GM19452 (cell line): ENCODE measurements around the gene KCNQ1OT1.

ENCODE experiments used
- ATAC-seq: cut with Tn5 transposase; IDR thresholded peaks from one replicate; pipeline ENCODE4 v1.9.1; 2021; ENCODE audit not compliant: unreplicated experiment

Gene KCNQ1OT1

DNA sequence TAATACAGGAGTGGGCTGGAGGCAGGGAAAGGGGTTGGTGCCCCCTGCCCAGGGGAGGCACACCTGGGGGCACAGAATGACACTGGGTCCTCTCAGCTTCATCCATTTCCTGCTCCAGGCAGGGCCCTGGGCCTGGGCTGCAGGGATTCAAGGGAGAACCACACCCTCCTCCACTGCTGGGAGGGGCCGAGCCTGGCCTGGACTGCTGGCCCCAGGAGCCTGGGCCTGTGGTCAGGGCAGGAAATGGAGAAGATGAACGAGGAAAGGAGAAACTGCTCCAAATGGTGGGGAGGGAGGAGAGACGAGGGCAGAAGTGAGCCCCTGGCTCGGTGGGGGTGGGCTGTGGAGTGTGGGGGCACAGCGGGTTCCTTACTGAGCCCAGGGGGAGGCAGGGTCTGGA, 38.1 kb upstream of the KCNQ1OT1 start:
- ATAC-seq = no peak

DNA sequence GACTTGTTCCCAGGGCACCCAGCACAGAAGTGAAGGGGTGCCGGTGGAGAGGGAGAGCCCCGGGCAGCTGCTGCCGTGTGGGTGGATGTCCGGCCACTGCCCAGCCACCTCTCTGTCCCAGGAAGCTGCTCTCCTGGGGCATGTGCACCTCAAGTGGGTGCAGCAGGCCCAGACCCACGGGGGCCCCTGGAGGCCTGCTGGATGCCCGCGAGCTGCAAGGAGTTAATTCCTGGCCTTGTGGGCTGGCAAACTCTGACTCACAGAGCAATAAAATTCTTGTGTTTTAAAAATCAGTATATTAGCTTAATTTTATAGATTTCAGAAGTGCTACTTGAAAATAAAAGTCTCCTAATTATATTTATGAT, 37.4 kb upstream of the KCNQ1OT1 start:
- no peak for ATAC-seq

DNA sequence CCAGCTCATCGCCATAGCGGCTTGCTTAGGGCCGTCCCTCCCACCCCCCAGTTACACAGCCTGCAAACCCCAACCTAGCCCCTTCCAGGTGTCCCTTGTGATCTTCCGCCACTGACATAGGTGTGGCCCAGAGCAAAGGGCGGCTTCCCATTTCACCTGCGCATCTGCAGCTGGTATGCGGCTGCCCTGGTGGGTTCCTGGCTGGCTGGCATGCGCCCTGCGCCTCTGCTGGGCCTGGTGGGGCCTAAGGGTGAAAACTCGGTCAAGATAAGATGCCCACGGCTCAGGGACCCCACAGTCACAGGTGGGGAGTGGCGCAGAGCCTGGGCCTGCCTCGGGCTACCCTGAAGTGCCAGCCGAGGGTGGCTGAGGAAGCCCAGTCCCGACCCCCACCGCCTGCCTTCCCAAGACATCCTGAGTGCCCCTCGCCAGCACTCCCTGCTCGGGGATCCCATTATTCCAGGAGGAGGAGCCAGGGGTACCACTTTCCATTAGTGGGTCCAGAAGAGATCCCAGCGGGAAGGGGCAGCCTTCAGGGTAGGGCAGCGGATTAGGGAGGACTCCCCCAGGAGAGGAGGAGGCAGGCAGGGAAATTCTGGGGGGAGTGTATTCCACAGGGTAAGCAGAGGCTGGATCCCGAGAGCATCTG, 36.9 kb upstream of the KCNQ1OT1 start:
- ATAC-seq = no peak

DNA sequence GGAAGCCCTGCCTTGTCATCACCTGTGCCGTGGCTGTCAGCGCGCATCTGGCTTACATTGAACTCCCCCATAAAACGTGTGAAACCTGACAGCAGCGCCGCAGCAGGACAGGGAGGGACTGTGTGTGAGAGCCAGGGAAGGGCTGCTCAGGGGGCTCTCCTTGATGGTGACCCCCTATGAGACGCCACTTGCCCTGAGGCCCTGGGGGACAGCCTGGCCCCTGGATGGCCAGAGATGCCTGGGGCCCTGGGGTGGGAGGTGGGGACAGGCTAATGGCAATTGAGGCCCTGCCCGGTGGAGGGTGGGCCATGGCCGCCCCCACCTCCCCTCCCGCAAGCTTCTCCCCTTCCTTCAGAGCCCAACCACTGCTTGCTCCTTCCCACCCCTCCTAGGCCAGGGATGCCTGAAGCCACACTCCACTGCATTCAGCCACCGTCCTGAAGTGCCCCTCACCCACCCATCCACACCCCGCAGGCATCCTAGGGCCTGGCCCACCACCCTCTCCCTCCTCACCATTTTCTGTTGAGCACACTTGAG, 35.3 kb upstream of the KCNQ1OT1 start:
- no peak for ATAC-seq

DNA sequence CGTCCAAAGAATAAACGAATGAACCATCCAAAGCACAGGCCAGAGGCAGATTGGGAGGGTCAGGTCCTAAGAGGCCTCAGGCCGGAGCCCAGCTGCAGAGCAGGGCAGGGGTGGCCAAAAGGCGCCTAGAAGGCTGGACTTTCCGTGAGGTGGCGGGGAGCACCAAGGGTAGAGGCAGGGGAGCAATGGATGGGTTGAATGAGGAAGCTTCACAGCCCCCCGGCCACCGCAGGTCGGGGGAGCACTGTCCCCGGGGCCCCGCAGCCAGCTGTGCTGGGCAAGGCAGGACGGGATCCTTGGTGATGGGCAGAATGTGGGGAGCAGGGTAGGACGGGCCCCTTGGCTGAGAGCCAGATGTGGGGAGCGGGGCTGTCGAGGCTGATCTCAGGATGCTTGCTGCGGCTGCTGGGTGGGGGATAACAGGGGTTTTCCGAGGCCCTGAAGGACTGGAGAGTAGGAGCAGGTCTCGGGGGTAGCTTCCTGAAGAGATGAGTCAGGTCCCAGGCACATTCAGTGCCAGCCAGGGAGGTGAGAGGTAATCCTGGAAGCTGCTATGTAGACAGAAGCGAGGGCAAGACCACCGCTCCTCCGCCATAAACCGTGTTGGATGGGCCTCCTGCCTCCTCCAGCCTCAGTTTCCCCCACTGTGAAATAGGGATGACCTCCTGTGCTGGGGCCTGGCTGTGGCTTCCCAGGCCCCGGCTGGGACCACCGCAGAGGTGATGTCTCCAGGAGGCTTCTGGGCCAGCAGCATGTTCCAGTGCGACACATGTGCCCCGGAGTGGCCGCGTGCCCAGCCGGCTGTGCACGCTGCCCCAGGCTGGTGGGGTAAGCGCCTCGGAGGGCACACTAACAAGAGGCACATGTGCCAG, 34.6 kb upstream of the KCNQ1OT1 start:
- ATAC-seq = no peak

DNA sequence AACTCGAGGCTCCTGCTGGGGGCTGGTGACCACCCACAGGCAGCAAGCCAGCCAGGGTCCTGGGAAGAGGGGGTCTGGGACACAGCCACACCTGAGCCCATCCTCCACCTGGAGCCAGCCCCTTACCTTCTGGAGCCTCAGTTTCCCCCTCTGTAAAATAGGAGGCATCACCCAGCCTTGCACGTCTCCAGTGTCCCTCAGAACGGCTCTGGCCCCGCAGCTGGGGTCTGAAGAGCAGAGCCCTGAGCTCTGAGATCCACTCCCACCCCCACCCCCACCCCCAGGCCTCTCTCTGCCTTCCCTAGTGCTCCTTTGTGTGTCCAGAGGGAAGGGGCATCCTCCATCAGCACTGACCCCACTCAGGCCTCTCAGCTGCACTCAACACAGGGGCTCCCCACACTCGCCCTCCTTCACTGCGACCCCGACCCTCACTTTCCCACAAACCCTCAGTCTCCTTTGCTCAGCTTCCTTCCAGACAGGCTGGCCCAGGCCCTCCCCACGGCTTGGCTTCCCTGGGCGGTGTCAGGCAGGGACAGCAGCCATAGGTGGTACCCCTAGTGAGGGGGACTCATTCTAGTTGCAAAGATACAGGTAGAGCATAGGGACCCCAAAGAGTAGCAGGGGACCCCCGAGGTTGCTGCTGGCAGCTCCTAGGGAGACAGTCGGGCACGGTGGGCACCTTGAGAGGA, 33.3 kb upstream of the KCNQ1OT1 start:
- no peak for ATAC-seq

DNA sequence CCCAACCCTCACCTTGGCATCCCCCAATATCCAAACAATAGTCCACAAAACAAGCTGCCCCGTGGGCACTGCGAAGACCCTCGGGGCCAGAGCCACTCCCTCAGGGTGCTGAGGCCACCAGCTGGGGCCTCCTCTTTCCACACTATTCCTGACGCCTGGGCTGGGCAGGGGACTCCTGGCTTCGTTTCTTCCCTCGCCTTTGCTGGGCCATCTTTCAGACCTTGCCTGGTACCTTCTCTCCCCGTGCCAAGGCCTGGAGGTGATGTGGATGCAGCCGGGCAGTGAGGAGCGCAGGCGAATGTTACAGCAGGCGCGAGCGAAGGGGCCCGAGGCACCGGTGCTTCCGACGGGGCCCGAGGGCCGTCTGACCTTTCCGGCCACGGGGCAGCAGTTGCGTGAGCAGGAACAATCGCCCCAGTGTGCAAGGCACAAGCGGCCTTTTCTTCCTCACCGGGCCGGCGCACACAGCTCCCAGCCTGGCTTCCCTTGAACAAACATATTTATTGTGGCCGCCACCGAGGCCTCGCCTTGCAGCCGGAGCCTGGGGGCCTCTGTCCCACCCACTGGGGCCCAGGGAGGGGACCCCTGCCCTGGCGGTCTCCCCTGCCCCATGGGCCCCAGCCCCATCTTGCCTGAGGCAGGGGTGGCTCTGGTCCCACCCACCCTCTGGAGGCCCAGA, 32.6 kb upstream of the KCNQ1OT1 start:
- ATAC-seq = no peak

DNA sequence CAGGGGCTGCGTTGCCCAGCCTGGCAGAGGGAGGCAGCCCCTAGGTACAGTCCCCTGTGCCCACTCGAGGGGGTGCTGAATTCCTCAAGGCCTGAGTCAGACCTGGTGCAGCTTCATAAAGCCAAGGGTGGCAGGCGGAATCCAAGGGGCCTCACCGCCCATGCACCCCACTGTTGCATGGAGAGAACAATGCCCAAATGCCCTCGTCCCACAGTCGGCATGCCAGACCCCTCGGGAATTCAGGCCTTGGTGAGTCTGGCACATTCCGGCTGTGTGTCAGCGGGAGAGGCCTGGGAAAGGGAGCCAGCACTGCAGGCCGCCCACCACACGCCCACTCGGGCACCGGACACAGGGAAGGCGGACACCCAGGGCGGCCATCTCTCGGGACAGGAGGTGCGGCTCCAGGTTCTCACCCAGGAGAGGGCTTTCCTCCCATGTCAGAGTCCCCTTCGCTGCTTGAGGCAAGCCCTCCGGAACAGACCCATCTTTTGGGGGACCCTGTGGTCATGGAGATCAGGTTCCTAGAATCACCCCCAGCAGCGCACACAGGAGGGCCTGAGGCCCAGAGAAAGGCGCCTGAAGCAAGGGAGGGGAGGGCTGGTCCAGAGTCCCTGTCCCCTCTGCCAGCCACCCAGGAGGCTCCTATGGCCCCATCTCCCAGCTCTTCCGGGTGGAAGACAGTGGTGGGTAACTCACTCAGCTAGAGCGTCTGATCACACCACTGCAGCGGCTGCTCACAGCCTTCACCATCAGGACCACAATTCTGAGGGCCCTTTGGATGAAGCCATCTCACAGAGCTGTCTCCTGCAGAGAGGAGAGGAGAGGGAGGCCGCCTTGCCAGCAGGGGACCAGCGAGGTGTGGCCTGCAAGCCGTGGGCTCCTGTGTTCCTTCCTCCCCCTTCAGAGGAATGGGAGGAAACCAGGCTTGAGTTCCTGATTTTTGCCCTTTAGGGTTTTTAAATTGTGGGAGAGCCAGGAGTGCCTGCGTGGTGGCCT, 31.6 kb upstream of the KCNQ1OT1 start:
- ATAC-seq = no peak

DNA sequence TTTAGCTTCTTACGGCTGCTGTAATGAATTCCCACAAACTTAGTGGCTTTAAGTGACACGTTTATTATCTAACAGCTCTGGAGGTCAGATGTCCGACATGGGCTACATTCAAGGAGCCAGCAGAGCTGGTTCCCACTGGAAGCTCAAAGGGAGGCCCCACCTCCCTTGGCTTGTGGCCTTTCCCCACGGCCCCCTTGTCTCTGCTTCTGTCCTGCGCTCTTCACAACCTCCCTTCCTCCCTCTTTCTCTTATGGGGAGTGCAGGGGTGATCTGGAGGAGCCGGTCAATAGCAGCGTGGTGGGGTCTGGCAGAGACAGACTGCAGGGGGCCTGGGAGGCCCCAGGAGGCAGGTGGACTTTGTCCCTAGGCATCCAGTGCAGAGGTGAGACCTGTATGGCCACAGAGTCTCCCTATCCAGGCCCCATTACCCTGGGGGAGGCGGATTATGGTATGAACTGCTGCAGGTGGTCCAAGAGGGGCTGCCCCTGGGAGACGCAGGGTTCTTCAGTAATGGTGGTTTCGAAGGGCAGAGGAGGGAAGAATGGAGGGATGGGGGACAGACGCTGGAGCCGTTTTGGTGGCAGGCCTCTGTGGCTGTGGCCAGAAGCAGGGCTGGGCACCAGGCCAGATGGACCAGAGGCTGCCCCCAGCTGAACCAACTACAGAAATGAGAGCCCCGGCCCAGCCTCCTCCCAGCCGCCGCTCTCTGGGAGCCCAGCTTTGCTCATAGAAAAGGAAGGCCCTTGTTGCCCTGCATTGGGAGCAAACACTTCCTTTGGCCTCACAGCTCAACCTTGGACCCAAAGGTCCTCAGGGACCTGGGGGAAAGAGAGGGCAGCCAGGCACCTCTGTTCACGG, 30.7 kb upstream of the KCNQ1OT1 start:
- ATAC-seq = no peak

DNA sequence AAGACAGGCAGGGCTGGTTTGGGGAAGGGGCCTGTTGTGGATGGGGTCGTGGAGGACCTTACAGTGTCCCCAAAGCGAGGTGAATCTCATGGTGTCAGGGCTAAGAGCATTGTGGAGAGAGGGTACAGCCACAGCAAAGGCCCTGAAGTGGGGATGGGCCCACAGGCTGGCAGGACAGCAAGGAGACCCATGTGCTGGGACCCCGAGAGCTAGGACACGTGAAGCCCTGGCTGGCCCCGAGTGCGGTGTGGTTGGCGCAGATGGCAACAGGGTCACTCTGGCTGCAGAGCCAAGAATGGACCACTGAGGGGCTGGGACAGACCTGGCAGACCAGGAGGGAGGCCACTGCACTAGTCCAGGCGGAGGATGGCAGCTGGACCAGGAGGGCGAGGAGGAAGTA, 30.0 kb upstream of the KCNQ1OT1 start:
- ATAC-seq = no peak

DNA sequence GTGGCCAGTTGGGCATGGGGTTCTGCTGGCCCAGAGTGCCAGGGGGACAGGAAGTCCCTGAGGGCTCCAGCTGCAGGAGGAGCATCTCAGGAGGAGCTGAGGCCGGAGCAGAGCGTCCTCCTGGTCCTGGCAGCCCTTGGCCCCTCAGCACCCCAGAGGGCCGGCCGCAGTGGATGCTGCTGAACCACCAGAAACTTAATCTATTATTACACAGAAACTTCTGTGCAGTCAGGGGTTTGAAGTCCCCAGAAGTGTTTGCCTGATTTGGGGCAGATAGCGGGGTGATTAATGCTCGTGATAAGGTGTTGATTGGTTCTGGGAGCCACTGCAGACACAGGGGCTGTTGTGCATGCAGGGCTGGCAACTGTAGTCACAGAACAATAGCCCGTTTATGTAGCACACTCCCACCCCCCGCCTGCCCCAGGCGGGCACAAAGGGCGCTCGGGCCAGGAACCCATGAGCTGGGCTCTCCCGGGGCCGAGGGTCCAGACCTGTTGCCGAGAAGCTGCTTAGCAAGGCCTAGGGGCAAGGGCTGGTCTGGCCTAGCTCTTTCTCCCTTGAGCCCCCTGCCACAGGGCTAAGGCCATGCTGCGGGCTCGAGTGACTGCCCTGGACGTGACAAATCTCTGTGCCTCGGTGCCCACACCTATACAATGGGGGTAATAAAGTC, 29.0 kb upstream of the KCNQ1OT1 start:
- no peak for ATAC-seq

DNA sequence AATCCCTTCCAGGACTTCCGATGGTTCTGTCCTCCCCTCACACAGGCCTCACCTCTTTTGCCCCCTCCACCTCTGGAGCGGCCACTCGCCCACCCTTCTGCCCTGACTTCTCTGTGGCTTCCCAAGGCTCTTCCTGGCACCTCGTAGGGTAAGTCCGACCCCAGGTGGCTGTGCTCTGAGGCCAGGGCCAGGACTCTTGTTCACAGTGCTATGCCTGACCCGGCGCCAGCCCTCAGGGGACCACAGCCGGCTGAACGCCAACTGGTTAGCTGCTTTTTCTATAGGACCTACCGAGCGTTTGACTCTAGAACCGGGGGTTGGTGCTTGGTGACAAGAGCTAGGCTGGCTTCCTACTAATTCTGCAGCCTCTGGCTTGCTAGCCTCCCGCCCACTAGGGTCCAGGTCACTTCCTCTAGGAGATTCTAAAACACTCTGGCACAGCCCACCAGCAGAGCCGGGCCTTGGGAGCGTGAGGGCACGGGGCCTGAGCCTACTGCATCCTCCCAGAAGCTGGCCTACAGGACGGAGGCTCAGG, 28.4 kb upstream of the KCNQ1OT1 start:
- no peak for ATAC-seq

DNA sequence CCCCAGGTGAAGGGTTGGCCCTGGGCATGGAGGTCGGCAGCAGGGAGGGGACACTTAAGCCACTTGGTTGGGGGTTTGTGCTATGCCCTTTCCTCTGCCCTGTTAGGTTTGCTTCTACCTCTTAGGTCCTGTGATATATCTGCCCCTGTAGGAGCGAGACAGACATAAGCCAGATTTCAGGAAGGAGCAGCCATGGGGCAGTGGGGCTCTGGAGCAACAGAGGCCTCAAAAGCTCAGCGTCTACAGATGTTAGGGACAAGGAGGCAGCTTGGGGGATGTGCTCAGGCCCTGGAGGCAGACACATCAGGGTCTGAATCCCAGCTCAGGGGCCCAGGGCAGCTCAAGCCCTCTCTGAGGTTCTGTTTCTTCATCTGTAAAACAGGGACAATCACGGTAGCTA, 27.2 kb upstream of the KCNQ1OT1 start:
- ATAC-seq = no peak

DNA sequence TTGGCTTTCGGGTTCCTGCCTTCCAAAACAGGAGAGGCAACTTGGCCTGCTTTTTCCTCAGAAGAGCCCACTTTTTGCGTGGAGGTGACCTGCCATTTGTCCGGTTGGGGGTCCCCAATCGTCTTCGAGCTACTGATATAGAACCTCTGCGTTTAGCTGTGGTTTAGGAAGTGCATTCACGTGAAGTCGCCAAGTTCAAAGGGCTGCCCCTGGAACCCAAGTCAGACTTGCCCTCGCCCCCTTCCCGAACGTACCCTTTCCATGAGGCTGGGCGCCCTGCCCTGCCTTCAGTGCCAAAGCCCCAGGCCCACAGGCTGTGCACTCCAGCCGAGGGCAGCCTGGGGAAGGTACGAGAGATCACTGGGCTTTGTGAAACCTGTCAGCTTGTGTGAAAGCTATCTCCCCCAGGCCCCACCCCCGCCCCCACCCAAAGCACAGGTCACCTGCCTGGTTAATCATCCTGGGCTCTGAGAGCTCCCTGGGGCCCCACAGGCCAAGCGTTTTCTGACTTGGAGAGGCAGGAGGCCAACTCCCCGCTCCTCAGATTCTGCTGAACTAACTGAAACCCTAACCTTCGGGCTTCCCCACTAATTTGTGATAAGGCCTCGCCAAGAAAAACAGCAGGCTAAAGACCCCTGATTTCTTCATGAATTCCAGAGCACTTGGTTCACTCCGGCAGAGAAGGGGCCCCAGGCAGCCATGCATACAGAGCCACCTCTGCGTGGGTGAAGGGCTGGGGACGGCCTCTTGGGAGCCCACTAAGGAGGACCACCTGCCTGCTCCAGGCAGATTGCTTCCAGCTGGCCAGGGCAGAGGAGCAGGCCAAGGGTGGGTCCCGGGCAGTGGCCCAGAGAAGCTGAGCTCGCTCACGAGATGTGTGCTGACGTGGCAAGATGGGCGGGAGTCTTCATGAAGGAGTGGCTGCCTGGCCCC, 25.8 kb upstream of the KCNQ1OT1 start:
- no peak for ATAC-seq

DNA sequence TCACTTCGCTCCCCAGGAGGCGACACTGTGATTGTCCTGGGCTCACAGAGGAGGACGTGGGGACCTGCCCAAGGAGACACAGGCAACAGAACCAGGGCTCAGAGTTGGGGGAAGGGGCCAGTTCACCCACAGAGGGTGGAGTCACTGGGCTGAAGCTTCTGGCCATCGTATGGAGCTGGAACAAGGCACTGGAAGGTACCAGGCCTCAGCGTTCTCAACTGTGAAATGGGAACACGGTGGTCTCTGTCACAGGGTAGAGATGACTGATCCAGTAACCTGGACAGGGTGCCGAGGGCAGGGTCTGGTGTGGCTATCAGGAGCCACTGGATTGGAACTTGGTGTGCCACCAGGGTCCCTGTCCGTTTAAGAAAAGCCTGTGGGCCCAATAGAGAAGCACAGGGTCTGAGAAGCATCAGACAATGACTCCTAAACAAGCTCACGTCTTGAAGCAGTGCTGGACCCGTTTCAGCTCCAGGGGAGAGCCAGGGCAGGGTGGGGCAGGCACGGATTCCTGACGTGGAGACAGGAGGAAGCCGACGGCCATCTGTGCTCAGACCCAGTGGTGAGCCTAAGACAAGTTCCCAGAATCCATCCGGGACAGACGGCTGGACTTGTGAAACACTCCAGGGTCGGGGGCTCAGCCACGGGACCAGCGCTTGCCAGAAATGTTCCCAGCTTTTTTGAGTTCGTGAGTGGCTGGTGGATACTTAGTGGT, 25.0 kb upstream of the KCNQ1OT1 start:
- ATAC-seq = no peak

DNA sequence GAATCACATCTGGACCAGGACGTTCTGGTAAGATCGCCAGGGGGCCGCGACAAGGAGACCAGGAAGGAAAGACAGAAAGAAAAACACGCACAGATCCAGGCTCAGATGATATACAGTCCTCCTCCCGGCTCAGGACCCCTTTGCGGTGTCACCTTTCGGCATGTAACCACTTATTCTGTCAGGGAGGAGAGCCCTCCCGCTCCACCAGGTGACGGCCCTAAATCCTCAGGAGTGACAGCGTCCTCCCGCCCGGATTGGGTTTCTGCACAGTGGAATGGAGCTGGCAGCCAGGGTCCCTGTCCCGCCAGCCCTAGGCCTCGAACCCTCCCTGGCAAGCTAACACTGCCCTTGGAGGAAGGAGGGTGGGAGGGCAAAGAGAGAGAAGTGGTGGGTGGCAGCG, 24.3 kb upstream of the KCNQ1OT1 start:
- no peak for ATAC-seq

DNA sequence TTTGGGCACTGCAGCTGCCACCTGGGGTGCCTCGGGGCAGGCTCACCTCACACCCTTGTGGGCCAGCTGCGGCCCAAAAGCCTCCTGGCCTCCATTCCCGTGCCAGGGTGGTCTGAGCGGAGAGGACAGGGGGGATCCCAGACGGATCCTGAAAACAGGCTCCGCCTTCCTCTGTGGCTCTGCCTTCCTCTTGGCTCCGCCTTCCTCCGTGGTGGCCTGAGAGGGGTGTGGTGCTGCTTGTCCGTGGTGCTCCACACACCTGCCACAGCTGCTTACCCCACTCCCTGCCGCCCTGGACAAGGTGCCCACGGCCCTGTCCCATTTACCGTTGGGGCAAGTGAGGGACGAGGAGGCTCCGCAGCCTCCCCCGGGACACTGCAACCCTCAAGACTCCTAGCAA, 23.2 kb upstream of the KCNQ1OT1 start:
- no peak for ATAC-seq
